ENCODE results near the gene FLT1.

FLT1 gene

DNA sequence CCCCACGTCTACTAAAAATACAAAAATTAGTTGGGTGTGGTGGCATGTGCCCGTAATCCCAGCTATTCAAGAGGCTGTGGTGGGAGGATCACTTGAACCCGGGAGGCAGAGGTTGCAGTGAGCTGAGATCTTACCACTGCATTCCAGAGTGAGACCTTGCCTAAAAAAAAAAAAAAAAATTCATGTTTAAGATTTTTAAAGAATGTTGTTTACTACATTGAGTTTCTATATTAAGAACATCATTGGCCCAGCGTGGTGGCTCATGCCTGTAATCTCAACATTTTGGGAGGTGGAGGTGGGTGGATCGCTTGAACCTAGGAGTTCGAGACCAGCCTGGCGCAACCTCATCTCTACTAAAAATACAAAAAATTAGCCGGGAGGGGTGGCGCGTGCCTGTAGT lies 31.9 kb upstream of the FLT1 start:
- DNase-seq (ENCODE audit: low spot score): no peak

GRCh38 chr13:28522871-28523270 lies 27.9 kb upstream of the FLT1 start:
- no peak for DNase-seq (ENCODE audit: low spot score)

- DNase-seq (ENCODE audit: low spot score): no peak
Measured at GRCh38 chr13:28513745-28514144, 18.8 kb upstream of the FLT1 start.

- DNase-seq (ENCODE audit: low spot score): no peak
Measured at GRCh38 chr13:28510542-28510941, 15.6 kb upstream of the FLT1 start.

DNA sequence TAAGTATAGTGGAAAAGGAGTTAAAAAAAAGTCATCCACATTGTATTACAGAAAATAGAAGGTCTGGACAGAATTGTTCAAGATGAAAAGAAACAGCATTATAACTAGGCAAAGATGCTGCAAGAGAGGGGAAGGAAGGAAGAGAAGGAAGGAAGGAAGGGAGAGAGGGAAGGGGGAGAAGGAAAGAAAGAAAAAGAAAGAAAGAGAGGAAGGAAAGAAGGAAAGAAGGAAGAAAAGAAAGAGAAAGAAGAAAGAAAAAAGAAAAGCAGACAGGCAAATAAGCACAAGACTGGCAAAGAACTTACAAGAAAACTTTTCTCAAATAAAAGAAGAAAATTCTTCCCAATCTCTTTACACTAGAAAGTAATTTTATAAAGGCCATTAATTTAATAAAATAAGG lies 15.1 kb upstream of the FLT1 start:
- no peak for DNase-seq (ENCODE audit: low spot score)

- DNase-seq (ENCODE audit: low spot score): no peak
Measured at GRCh38 chr13:28505543-28506135, 10.7 kb upstream of the FLT1 start.

DNA sequence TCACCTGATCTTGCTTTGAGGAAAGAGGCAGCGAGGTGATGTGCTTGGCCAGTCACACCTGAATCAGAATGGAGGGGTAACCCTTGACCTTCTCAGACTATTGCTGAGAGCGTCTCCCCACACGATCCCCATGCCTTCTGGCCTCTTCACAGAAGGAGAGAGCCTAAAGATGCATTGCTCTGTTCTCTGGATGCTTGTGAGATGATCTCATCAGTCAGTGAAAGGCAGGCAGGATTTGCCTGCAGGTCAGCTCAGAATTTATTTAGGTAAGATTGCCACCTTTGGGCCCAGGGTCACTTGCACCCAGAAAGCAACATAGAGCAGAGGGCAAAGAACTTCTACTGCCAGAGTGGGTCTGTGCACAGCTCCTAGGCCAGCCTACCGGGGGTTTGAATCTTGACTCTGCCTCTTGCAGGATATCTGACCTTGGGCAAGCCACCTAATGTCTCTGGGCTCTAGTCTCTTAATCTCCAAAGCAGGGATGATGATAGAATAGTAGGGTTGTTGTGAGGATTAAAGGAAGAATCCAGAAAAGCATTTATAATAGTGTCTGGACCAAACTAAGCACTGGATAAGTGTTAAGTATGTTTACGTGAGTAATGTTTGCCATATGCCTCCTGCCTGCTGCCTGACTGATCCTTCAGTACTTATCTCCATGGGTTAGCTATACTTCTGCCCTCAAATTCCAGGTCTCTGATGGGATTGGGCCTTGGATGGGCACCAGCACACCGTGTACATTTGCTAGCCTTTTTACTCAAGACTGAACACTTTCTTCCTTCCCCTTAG lies 8.4 kb upstream of the FLT1 start:
- no peak for DNase-seq (ENCODE audit: low spot score)

DNA sequence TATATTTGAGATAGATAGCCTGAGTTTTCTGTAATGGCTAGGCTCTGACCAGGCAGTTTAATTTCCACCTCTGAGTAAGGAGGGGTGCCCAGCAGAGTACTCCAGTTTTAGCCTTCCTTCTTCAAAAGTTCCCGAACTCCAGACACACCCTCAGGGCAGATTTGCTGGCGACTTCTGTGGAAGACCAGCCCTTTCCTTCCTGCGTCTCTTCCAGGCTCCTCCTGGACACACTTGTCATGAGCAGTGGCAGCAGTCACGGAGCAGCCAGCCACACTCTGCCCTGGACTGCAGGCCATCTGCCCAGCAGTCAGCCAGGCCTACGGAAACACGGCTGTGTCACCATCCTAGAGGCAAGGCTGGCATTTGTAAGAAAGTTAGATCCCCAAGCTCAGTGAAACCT lies 6.6 kb upstream of the FLT1 start:
- DNase-seq (ENCODE audit: low spot score): no peak

DNA sequence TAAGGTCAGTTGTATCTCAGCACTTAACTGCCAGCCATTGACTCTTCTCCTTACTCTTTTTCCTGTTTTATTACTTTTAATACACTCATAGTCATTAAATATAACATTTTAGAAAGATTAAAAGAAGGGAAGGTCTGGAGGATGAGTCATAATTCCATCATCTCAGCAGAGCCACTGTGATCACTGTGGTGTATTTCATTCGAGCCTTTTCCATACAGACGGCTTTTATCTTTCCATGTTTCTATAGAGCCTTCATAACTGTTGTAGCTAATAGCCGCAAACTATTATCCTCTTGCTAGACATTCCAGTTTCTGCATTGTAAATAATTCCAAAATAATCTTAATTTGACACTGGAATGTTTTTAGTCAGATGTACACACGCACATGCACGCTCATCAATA lies 4.7 kb upstream of the FLT1 start:
- DNase-seq (ENCODE audit: low spot score): no peak

DNA sequence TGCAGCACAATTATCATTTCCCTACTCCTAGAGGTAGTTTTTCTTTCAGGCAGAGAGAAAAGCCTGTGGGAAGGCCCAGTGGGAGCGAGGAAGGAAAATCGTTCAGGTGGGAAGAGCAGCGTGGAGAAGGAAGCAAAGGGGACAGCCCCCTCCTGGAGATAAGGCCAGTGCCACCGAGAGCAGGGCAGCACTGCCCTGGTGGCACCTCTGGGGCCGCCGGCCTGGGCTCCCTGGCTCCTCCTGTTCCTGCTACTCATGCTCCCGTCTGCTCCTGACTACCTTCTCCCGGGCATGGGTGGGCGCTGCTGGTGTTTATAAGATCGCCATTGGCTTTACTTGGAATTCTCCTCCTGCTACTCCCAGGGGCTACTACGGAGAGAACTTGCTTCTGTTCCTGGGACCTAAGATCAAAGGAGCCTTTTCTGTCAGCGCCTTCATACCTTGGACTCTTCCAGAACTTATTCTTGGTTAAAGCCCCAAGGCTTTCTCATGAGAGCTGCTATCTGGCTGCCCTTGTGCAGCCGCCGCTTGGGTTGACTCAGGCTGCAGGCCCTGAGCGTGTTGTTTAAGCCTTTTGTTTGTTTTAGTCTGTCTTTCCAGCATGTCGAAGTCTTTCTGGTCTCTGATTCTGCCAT lies 3.7 kb upstream of the FLT1 start:
- no peak for DNase-seq (ENCODE audit: low spot score)

- no peak for DNase-seq (ENCODE audit: low spot score)
Measured at GRCh38 chr13:28497143-28497876, 2.4 kb upstream of the FLT1 start.

DNA sequence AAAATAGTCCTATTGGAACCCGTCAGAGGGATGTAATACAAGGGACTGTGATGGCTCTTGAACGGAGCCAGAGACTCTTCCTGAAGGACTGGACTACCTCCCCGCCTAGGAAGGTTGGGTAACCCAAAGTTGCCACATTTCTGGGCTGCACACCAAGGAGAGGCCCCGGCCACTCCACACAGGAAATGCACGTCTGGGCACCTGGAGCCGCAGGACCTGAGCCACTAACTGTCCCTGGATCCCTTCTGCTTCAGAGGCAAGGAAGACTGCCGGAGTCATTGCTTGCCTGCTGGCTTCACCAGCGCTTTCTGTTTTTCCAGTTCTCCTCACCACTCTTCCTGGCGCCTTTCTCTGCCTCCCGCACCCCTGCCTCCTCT lies 1.2 kb upstream of the FLT1 start:
- no peak for DNase-seq (ENCODE audit: low spot score)

DNA sequence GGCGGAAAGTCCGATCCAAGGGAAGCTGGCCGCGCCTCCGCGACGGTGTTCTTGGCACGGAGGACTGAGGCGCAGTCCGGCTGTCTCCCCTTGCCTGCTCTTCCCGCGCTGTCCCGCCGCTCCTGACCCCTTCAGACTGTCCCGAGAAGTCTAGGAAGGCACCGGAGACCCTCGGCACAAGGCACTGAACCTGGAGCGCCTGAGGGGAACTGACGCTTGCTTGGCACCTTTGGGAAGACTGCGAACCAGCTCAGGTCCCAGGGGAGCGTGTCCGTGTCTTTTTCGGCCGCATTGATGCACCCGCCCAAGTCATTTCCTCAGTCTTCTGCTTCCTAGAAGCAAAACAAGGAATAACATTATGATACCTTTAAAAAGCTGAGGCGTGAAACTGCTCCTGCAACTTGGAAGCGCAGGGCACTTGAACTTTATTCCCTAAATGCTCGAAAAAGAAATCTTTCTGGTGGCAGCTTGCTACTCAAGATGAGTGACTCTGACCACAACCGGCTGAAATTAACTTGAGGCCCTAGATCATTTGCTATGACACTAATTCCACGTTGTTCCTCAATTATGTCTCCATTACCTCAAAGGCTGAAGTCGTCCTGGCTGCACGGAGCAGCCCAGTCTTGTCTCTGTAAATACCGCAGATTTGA lies 735 bp upstream of the FLT1 start:
- DNase-seq (ENCODE audit: low spot score): no peak

DNA sequence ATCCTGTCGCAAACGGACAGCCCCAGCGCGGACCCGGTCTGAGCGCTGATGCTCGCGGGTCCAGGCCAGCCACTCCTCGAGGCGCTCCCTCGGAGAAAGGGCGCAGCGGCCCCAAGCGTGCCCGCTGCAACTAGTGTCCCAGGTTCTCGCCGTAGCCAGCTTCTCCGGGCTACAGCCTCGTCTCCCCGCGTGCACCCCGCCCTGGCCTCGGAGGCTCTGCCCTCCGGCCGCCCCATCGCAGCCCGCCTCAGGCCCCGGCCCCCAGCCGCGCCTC lies 487 bp downstream of the FLT1 start:
- no peak for DNase-seq (ENCODE audit: low spot score)

DNA sequence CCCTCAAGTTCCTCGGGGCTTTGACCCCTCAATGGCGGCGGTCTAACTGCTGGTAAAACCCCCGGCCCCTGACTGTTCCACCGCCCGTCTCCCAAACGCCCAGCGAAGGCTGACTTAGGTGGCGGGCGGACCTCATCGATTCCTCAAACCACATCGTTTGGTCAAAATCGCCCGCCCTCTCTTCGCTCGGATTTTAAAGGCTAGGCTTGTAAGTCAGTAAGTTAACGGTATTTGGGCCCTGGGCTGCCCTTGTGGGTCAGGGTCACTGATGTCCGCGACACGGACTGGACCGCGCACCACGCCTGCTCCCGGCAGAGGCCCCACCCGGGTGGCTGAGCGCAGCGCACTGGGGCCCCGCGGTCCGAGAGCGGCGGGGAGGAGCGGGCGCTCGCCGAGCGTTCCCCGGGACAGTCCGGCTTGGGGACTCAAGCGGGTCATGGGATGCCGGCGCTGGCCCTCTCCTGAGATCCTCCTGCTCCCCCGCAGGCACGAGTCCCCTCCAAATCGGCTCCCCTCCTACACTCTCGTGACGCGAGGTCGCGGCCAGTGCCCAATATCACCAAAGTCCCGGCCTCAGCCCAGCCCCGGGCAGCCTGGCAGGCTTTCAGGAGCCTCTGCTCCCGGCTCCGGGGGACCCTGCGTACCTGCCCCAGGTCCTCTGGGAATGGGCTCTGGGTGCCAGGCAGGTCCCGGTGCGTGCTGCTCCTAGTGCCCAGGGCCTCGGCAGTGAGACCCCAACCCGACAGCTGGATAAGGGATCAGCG lies 1.0 kb downstream of the FLT1 start:
- DNase-seq (ENCODE audit: low spot score): peak; percentile 36

- no peak for DNase-seq (ENCODE audit: low spot score)
Measured at GRCh38 chr13:28492569-28493367, 2.2 kb downstream of the FLT1 start.

DNA sequence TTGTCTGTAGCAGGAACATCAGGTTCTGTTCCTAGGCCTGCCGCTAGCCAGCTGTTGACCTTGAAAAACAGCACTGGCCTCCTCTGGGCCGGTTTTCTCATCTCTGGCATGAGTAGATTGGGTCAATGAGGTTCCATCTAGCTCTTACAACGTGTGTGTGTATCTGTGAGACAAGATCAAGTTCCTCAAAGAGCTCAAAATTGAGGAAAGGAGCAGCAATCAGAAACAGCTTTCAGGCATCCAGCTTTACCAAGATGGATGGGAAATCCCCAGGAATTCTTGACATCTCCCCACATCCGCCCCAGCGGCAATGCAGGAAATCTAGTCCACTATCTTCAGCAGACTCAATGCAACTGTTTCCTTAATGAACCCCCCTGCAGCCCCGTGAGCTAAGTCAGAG lies 4.9 kb downstream of the FLT1 start:
- no peak for DNase-seq (ENCODE audit: low spot score)

DNA sequence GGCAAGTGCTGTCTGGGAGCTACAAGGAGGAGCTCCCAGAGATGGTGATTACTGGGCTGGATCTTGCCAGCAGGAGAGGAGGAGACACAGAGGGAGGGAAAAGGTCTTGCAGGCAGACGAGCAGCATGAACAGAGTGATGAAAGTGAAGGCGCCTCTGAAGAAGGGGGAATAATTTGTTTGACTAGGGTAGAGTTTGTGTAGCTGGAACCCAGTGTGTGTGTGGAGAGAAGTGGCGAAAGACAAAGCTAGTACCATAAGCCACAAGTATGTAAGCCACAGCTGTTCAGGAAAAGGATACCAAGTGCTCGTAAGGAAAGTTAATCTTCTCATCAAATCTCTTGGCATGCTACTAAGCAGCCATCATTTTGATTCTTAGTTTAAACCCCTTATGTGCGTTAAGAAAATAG lies 5.4 kb downstream of the FLT1 start:
- DNase-seq (ENCODE audit: low spot score): no peak

DNA sequence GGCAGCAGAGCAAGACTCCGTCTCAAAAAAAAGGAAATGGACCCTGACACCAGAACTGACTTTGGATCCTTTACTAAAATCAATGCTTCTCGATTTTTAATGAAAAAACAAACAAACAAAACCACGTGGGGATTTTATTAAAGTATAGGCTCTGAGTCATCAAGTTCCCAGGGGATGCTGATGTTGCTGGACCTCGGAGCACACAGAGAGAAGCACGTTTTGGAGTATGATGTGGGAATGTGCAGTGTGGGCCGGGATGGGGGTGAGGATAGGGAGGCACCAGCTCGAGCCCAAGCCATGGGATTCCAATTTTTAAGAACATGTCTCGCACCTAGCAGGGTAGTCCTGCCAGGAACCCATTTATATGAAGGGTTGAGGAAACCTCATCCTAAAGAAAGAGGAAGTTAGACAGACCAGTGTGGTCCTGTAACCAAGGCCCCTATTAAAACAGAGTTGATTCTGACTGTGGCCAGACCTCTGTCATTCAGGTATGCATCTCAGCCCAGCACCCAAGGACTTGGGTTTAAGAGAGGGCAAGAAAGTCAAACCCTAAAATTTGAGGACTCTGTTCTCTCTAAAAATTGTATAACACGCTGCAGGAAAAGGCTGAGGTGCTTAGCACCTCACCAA lies 6.4 kb downstream of the FLT1 start:
- DNase-seq (ENCODE audit: low spot score): no peak

- DNase-seq (ENCODE audit: low spot score): no peak
Measured at GRCh38 chr13:28485996-28486543, 8.9 kb downstream of the FLT1 start.

Data from D341Med (cell line).